HCT116 (cell line): Measurements from ENCODE around the gene RBM34. TPM values are rescaled to one million over a fixed set of nuclear protein-coding genes. Genes with fewer than 3 reads are reported as not detected.

Source experiments
- ATAC-seq: fragments of 200-7000 bp; cut with Tn5 transposase; 2 replicates; pipeline ENCODE4 v1.9.1; 2020; ENCODE audit warnings: mild to moderate bottlenecking, moderate library complexity
- BruUV-seq: library from RNA; stranded (reverse); fragments of 400-500 nt; replicated peaks from 2 replicates; lab custom pipeline; 2021; lab: Mats Ljungman, UMichigan
- CTCF ChIA-PET: fragments of 300-600 bp; sonication (Branson Sonifier 250); formaldehyde crosslinking; loops from one replicate; lab custom pipeline; 2021; ENCODE audit warnings: antibody characterized with exemption; lab: Charles Lee
- POLR2A ChIA-PET: fragments of 300-600, 350-600 bp; sonication (Branson Sonifier 250); formaldehyde crosslinking; loops from one replicate; lab custom pipeline; 2021; ENCODE audit warnings: antibody characterized with exemption; lab: Charles Lee
- RAD21 ChIA-PET, 2 experiments: fragments of 300-600 bp; sonication (Branson Sonifier 250); formaldehyde crosslinking; loops; one replicate each; lab custom pipeline; 2023; ENCODE audit warnings: low total read pairs in 2 of 2; ENCODE audit not compliant: uncharacterized antibody in 2 of 2, unreplicated experiment in 2 of 2, low non-redundant PET in 1 of 2; lab: Charles Lee
- DNase-seq: peaks from one replicate; pipeline ENCODE4 v3.0.0-alpha.2; 2010; ENCODE audit warnings: low read depth, low spot score
- H2AFZ ChIP-seq: fragments of 200-600 bp; shearing (Covaris generic), sonication (generic); 2 replicates; pipeline ENCODE4 v1.6.1; 2017; ENCODE audit warnings: low read depth, mixed run types, mixed read lengths, antibody characterized with exemption, low read length; ENCODE audit not compliant: poor library complexity, severe bottlenecking
- H3K27ac ChIP-seq: 2 replicates; pipeline ENCODE4 v1.5.1; 2012; ENCODE audit warnings: low read depth, low read length
- H3K27me3 ChIP-seq: fragments of 200-600 bp; sonication (generic); 2 replicates; pipeline ENCODE4 v1.6.1; 2016; ENCODE audit warnings: mixed run types, low read length, mixed read lengths; ENCODE audit not compliant: insufficient read depth
- H3K36me3 ChIP-seq, 2 experiments: fragments of 200-500 bp in 1 of 2; fragments of 200-600 bp in 1 of 2; sonication (Bioruptor generic) in 1 of 2; sonication (generic) in 1 of 2; 2 replicates each; pipeline versions ENCODE4 v1.5.1 to v1.6.1; 2014 to 2016; ENCODE audit warnings: low read length in 2 of 2, inconsistent platforms in 1 of 2, mixed read lengths in 1 of 2, mixed run types in 1 of 2; ENCODE audit not compliant: insufficient read depth in 2 of 2, control insufficient read depth in 1 of 2
- H3K4me1 ChIP-seq, 2 experiments: fragments of 200-600 bp in 1 of 2; sonication (generic) in 1 of 2; 2 replicates each; pipeline versions ENCODE4 v1.5.1 to v1.6.1; 2012 to 2017; ENCODE audit warnings: low read length in 2 of 2, inconsistent platforms in 1 of 2, mild to moderate bottlenecking in 1 of 2, mixed read lengths in 1 of 2, mixed run types in 1 of 2, moderate library complexity in 1 of 2; ENCODE audit not compliant: insufficient read depth in 2 of 2, control insufficient read depth in 1 of 2
- H3K4me2 ChIP-seq: fragments of 200-600 bp; sonication (generic); 2 replicates; pipeline ENCODE4 v1.6.1; 2017; ENCODE audit warnings: mixed run types, low read length, mixed read lengths
- H3K4me3 ChIP-seq, 2 experiments: fragments of 200-600 bp in 1 of 2; sonication (generic) in 1 of 2; replicated peaks in 1 of 2; 2 replicates each; pipeline ENCODE4 v1.5.1; 2011 to 2016; ENCODE audit warnings: low read length in 2 of 2, control low read depth in 1 of 2, low read depth in 1 of 2, mild to moderate bottlenecking in 1 of 2, mixed read lengths in 1 of 2, mixed run types in 1 of 2
- H3K79me2 ChIP-seq: fragments of 200-600 bp; sonication (generic); 2 replicates; pipeline ENCODE4 v1.6.1; 2017; ENCODE audit warnings: mild to moderate bottlenecking, mixed run types, low read length, moderate library complexity, mixed read lengths; ENCODE audit not compliant: insufficient read depth
- H3K9ac ChIP-seq: fragments of 200-600 bp; sonication (generic); 2 replicates; pipeline ENCODE4 v1.6.1; 2016; ENCODE audit warnings: low read length, mixed read lengths
- H3K9me2 ChIP-seq: fragments of 200-600 bp; sonication (generic), shearing (Covaris generic); 2 replicates; pipeline ENCODE4 v1.6.1; 2017; ENCODE audit warnings: mixed run types, mild to moderate bottlenecking, moderate library complexity; ENCODE audit not compliant: insufficient read depth
- H3K9me3 ChIP-seq, 2 experiments: fragments of 200-500 bp in 1 of 2; fragments of 200-600 bp in 1 of 2; sonication (Bioruptor generic) in 1 of 2; sonication (generic) in 1 of 2; 2 replicates each; pipeline ENCODE4 v1.6.1; 2014 to 2017; ENCODE audit warnings: low read length in 2 of 2, mixed read lengths in 2 of 2, inconsistent platforms in 1 of 2, low read depth in 1 of 2, mild to moderate bottlenecking in 1 of 2, mixed run types in 1 of 2, moderate library complexity in 1 of 2; ENCODE audit not compliant: control insufficient read depth in 1 of 2, insufficient read depth in 1 of 2
- H4K20me1 ChIP-seq: fragments of 200-600 bp; sonication (generic), shearing (Covaris generic); 2 replicates; pipeline ENCODE4 v1.6.1; 2017; ENCODE audit warnings: mixed run types, mild to moderate bottlenecking, moderate library complexity; ENCODE audit not compliant: insufficient read depth
- CBX3 ChIP-seq: IDR thresholded peaks from 2 replicates; pipeline ENCODE4 v1.6.1; 2012; ENCODE audit warnings: low read depth
- CTCF ChIP-seq, 3 experiments: fragments of 200-600 bp in 1 of 3; sonication (generic) in 1 of 3; IDR thresholded peaks in 2 of 3; conservative IDR thresholded peaks in 1 of 3; 2 replicates each; pipeline ENCODE4 v1.5.1; 2012 to 2017; ENCODE audit warnings: low read depth in 2 of 3, low read length in 2 of 3, antibody characterized with exemption in 1 of 3, borderline replicate concordance in 1 of 3, control low read depth in 1 of 3, mild to moderate bottlenecking in 1 of 3, mixed read lengths in 1 of 3, mixed run types in 1 of 3, moderate library complexity in 1 of 3; ENCODE audit not compliant: insufficient read depth in 1 of 3
- ELF1 ChIP-seq: IDR thresholded peaks from 2 replicates; pipeline ENCODE4 v1.6.1; 2012; ENCODE audit warnings: low read depth, borderline replicate concordance
- EZH2 ChIP-seq: fragments of 200-600 bp; sonication (generic); IDR thresholded peaks from 2 replicates; pipeline ENCODE4 v1.6.1; 2017; ENCODE audit warnings: antibody characterized with exemption, mixed run types
- POLR2A ChIP-seq: IDR thresholded peaks from 2 replicates; pipeline ENCODE4 v1.7.0; 2011; ENCODE audit warnings: borderline replicate concordance; ENCODE audit not compliant: insufficient read depth, insufficient read length; ENCODE audit errors: extremely low read depth
- POLR2AphosphoS5 ChIP-seq: IDR thresholded peaks from 2 replicates; pipeline ENCODE4 v1.6.1; 2011; ENCODE audit warnings: mild to moderate bottlenecking, low read depth, low read length, moderate library complexity
- RAD21 ChIP-seq: IDR thresholded peaks from 2 replicates; pipeline ENCODE4 v1.6.1; 2012; ENCODE audit warnings: low read depth, mild to moderate bottlenecking
- TCF7L2 ChIP-seq: IDR thresholded peaks from 2 replicates; pipeline ENCODE4 v1.7.0; 2011; ENCODE audit warnings: borderline replicate concordance, inconsistent platforms; ENCODE audit not compliant: insufficient read depth, insufficient read length; ENCODE audit errors: extremely low read depth
- ZBTB33 ChIP-seq: IDR thresholded peaks from 2 replicates; pipeline ENCODE4 v1.6.1; 2011; ENCODE audit warnings: mild to moderate bottlenecking, low read length, moderate library complexity; ENCODE audit not compliant: insufficient replicate concordance; ENCODE audit errors: extremely low read depth
- intact Hi-C: fragments of 100-400 bp; cut with micrococcal nuclease; formaldehyde crosslinking; loops from 2 replicates; pipeline ENCODE4 v1.10.0; 2022
- total RNA-seq: library from RNA; stranded (reverse); gene quantifications from one replicate; pipeline ENCODE4 v1.2.1, GENCODE V29; 2021; ENCODE audit not compliant: unreplicated experiment
- TF ChIP-seq, protein P1 (sequence below): IDR thresholded peaks from 2 replicates; pipeline ENCODE4 v1.6.1; 2012; ENCODE audit warnings: low read depth

RBM34 gene
- total RNA-seq, 1 experiment from 2014 or later = 82.0 TPM

DNA sequence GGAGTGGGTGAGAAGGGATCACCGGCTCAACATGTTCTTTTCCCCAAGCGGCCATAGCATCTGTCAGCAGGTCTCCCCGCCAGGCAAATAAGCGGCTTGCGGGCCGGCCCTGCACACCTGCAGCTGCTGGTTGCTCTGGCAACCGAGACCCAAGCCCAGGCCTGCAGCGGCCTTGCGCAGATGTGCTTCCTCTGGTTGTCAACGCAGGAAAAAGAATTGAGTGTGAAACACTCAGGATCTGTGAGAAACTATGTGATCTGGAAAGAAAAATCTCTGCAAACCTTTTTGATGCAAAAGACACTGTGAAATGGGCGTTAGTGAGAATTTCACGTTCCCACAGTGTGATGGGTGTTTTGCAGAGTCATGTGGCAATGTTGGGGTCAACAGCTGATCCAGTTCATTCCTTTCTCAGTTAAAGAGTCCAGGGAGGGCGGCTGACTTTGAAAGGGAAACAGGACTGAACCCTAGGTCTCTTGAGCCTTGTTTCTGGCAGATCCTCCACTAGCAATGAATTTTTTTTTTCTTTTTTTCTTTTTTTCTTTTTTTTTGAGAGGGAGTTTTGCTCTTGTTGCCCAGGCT lies 60.8 kb downstream of the RBM34 start:
- no peak for ATAC-seq
- no TSS peak for BruUV-seq

GRCh38 chr1:235098991-235099390 lies 62.1 kb downstream of the RBM34 start:
- Histone ChIP-seq H3K36me3 (no peaks in the 10 kb centered on the region), H3K9ac (no peak overlapping the region), H3K4me1 (peaks cover 0 to 6% of the 10 kb centered on the region in 2 experiments; a peak in 2 of 4 replicates), H3K27me3 (no peaks in the 10 kb centered on the region), H3K79me2 (no peaks in the 10 kb centered on the region), H3K4me3 (no peak overlapping the region), H3K9me3 (no peaks in the 10 kb centered on the region), H4K20me1 (no peaks in the 10 kb centered on the region), H3K27ac (no peak overlapping the region), H3K4me2 (no peak overlapping the region), H2AFZ (no peak overlapping the region), H3K9me2 (no peaks in the 10 kb centered on the region)
- RAD21 ChIA-PET = no interaction called here
- intact Hi-C loops = no loop called here
- DNase-seq = no peak
- ATAC-seq = no peak
- POLR2A ChIA-PET = no interaction called here
- CTCF ChIA-PET = no interaction called here
- no TSS peak for BruUV-seq
- no peak for TF ChIP-seq ZBTB33
- no peak for TF ChIP-seq POLR2A
- no peak for TF ChIP-seq ELF1
- TF ChIP-seq, protein P1, sequence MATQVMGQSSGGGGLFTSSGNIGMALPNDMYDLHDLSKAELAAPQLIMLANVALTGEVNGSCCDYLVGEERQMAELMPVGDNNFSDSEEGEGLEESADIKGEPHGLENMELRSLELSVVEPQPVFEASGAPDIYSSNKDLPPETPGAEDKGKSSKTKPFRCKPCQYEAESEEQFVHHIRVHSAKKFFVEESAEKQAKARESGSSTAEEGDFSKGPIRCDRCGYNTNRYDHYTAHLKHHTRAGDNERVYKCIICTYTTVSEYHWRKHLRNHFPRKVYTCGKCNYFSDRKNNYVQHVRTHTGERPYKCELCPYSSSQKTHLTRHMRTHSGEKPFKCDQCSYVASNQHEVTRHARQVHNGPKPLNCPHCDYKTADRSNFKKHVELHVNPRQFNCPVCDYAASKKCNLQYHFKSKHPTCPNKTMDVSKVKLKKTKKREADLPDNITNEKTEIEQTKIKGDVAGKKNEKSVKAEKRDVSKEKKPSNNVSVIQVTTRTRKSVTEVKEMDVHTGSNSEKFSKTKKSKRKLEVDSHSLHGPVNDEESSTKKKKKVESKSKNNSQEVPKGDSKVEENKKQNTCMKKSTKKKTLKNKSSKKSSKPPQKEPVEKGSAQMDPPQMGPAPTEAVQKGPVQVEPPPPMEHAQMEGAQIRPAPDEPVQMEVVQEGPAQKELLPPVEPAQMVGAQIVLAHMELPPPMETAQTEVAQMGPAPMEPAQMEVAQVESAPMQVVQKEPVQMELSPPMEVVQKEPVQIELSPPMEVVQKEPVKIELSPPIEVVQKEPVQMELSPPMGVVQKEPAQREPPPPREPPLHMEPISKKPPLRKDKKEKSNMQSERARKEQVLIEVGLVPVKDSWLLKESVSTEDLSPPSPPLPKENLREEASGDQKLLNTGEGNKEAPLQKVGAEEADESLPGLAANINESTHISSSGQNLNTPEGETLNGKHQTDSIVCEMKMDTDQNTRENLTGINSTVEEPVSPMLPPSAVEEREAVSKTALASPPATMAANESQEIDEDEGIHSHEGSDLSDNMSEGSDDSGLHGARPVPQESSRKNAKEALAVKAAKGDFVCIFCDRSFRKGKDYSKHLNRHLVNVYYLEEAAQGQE = no peak
- no peak for TF ChIP-seq POLR2AphosphoS5
- TF ChIP-seq TCF7L2 = no peak
- no peak for TF ChIP-seq EZH2
- no peak for TF ChIP-seq RAD21
- TF ChIP-seq CTCF (IDR thresholded peaks at IDR 0.05 in 2 of 3, conservative IDR thresholded peaks at IDR 0.05 in 1 of 3; ENCODE audit: borderline replicate concordance in 1 of 3, insufficient read depth in 1 of 3, low read depth in 2 of 3, low read length in 2 of 3) = no peak
- no peak for TF ChIP-seq CBX3

More for the DNA sequence above, 60.8 kb downstream of the RBM34 start:
- CTCF ChIA-PET = no interaction called here
- DNase-seq = no peak
- intact Hi-C loops = loop anchor here (5.0 kb wide), 2 partner anchors 682 to 872 kb away; no protein-coding TSS in a partner anchor
- Histone ChIP-seq H3K36me3 (no peaks in the 10 kb centered on the region), H3K4me1 (peaks cover 4 to 14% of the 10 kb centered on the region in 2 experiments; a peak in 3 of 4 replicates), H4K20me1 (0 out of 2 replicates have a peak, but pooled peaks cover 3% of the 10 kb centered on the region), H3K27ac (no peak overlapping the region), H3K9ac (no peak overlapping the region), H3K79me2 (no peaks in the 10 kb centered on the region), H3K4me3 (no peak overlapping the region), H3K27me3 (no peaks in the 10 kb centered on the region), H2AFZ (no peak overlapping the region), H3K4me2 (no peak overlapping the region), H3K9me3 (no peaks in the 10 kb centered on the region), H3K9me2 (no peaks in the 10 kb centered on the region)
- POLR2A ChIA-PET = no interaction called here
- RAD21 ChIA-PET = no interaction called here
- TF ChIP-seq CBX3 = no peak
